GM21423 (cell line): Measurements from ENCODE around the gene CRNN.

ENCODE experiments used
- ATAC-seq: cut with Tn5 transposase; IDR thresholded peaks from one replicate; pipeline ENCODE4 v1.9.1; 2021; ENCODE audit warnings: mild to moderate bottlenecking, moderate library complexity; ENCODE audit not compliant: unreplicated experiment

CRNN gene

DNA sequence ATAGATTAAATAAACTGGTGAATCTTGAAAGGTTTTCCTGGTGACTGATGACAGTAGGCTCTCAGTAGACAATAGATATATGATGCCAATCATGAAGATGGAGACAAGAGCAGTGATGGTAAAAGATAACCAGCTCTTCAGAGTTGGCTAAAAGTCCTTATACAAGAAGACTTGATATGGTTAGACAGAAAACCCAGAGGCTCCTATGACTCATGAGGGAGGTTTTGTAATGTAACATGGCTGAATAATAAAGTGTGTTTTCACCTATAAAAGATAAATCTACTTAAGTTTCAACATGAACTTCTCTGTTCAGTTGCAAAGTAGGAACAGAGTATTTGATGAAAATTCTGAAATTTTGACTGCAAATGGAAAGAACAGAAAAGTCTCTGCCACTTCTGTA lies 12.7 kb upstream of the CRNN start:
- ATAC-seq, result no peak

DNA sequence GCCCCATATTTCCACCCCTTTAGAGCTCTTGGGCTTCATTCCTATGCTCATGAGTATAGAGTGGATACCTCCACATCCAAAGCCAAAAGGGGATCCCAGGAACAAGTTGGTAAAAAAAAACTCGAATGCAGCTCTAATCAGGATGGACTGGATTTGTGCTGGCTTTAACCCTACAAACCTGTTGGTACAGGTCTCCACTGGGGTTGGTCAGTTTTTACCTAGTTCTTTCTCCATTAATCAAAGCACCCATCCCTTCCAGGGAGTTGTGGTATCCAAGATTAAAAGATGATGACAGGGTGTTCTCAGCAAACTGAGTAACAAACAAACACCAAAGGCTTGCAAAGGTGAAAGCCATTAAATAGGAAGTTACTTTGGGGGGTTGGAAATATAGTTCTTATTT lies 5.9 kb upstream of the CRNN start:
- no peak for ATAC-seq

DNA sequence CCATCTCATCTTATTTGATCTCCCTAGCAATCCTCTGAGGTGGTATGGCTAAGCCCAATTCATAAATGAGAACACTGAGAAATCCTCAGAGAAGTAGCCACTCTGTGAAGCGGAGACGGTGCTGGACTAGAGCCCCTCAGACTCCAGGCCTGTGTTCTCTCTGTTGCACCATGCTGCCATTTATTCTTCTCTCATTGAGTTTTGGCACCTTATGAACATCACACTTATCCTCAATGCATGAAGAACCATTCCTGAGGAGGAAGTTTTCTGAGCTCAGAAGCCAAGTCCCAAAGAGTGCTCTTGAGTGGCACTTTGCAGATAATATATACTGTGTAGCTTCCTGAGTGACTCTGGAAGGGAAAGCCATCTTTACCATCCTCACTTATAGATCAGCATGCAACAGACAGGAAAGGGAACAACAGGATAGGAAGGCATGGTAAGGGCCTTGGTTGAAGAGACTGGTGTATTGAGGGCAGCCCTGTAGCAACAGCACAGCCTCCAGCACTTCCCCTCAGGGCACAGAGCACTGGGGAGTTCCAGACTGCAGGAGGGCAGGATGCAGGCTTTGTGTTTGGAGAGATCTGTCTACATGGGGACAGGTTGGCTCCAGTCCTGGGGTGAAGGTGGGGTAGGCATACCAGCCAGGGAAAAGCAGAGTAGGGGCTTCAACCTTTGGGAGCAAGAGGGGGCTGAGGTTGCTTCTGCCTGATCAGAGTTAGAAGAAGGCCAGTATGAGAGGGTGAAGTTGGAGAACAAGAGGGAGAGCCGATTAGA lies 1.6 kb upstream of the CRNN start:
- no peak for ATAC-seq

DNA sequence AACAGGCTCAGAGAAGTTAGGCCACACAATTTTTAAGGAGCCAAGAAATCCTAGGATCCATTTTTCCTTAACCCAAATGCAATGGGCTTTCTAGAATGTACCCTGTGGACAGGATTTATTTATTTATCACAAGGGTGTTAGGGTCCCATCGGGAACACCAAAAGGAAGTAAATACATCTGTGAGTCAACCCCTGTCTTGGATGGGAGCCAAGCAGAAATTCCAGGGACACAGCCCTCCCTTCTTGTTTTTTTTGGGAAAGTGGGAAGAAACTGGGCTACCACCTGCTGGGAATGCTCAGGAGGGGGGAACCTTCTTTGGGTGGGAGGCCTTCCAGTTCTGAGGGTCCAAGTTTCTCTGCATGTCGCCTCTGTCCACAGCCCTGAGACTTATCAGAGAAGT lies 1.3 kb downstream of the CRNN start:
- ATAC-seq, result no peak

DNA sequence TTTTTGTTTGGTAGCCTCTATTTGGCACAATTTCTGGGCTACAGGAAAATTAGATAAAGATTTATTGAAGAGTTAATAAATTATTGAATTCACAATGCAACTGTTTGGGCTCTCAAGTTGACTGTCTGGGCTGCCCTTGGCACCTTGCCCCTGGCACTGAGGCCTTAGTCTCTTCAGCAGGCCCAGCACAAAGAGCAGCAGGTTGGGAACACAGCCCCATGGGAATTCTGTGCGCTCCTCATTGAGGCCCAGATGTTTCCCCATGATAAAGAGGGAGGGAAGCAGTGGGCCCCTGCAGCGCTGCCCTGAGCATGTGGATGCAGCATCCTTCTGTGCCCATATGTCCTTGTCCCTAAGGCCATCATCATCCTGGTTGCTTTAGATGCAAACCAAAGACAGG lies 2.9 kb downstream of the CRNN start:
- ATAC-seq, result no peak

DNA sequence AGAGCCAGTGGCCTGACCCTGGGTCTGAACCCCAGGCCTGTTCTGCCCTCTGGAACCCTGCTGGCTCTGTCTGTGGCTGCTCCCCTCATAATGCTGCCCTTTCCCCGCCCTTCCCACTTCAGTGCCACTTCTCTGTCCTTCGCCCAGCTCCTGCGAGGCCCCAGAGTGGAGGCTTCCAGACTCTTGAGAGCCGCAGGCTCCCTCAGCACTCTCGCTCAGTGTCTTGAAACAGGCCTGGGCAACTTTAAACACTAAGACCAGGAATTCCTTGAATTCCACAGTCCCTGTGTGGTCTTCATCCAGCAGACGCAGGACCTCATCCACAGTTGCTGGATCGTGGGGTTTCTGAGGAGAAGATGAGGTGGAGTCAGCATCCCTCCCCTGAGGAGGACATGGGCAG lies 3.5 kb downstream of the CRNN start:
- no peak for ATAC-seq

DNA sequence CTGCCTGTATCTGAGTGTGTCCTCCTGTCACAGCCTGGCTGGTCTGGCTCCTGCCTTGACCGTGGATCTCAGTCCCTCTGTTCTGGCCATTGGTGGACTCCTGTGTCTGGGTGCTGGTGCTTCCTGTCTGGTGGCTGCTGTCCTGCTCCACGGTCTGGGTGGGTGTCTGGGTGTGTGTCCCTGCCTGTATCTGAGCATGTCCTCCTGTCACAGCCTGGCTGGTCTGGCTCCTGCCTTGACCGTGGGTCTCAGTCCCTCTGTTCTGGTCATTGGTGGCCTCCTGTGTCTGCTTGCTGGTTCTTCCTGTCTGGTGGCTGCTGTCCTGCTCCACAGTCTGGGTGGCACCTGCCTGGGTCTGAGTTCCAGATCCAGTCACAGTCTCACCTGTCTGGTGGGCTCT lies 4.0 kb downstream of the CRNN start:
- ATAC-seq, result no peak

DNA sequence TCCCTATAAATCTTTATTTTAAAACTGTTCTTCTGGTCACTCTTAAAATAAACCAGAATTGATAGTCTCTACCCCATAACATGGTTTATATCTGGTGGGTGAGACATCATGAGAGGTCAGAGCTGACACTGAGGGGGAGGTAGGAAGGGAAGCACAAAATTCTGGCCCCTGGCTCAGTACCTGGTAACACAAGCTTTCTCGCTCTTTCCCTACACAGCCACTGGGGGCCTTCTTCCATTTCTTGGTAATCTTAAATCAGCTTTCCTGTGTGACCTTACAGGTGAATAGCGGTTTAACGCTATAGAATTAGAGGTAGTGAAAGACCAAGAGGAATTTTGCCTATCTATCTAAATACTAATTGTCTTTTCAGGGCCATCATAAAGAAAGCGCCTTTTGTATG lies 5.4 kb downstream of the CRNN start:
- no peak for ATAC-seq

DNA sequence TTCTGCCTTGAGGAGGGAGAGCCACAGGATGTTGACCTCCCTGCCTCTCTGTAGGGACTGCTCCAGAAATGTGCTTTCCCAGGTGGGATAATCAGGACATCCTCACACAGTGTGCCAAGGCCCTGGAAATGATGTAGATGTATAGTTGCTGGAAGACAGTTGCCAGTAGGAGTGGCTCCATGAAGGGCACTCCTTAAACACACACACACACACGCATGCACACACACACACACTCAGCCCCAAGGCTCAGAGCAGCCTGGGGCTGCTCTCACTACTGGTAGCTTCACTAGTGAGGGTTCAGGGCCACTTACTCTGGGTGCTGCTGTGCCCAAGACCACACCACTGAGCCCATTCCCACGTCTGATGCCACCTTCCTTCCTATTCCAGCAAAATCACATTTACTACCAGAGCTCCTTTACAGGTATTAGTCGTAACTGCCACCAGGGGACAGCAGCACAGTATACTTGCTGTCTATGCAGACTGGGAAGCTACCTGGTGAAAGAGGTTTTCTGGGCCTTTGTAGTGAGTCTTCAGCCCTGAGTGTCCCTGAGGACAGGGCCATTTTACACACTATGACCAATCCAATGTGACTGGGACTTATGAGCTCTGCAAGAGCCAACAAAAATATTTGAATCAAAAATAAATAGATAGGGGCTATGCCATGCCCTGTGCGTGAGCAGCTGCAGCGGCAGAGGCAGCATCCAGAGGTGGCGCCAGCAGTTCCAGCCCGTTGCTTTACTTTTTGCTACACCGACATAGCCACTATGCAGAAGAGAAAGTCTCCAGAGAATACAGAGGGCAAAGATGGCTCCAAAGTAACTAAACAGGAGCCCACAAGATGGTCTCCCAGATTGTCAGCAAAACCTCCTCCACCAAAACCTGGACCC lies 15.0 kb downstream of the CRNN start:
- no peak for ATAC-seq

DNA sequence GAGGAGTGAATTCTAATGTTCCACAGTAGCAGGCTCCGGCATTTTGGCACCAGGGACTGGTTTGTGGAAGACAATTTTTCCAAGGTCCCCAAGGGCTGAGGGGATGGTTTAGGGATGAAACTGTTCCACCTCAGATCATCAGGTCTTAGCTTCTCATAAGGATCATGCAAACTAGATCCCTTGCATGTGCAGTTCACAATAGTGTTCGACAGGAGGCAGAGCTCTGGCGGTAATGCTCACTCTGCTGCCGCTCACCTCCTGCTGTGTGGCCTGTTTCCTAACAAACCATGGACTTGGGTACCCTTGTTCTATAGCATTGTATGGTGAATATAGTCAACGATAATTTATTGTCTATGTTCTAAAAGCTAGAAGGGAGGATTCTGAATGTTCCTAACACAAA lies 16.6 kb downstream of the CRNN start:
- no peak for ATAC-seq

DNA sequence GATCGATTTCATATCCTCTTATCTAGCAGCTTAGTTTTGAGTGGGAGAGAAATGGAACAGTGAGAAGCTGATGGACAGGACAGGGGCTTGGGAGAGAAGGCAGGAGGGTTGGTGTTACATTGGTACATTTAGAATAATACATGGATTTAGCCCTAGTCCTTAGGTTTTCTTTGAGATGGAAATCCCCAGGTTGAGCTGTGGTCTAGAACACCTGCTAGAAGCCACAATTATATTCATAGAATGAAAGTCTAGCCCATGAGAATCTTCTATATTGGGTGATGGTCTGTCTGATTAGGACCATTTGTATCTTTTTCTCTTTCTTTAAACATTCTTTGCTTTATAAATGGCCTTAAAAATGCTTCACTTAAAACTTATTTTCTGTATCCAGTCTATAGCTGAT lies 19.9 kb downstream of the CRNN start:
- no peak for ATAC-seq

DNA sequence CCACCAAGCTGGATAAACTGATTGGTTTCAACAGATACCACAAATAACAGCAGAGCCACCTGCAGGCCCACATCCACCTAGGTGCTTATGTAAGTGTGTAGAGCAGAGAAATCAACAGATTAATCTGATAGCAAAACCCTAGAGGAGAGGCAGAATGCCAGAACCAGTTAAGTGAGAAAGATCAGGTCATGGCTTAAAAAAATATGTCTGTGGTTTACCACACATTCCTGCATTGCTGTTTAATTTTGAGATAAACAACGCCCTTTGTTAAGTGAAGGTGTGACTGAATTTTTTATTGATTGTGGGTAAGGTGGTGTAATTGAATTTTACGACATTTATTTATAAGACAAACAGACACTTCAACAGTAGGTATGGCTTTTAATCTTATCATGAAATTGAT lies 21.2 kb downstream of the CRNN start:
- no peak for ATAC-seq

DNA sequence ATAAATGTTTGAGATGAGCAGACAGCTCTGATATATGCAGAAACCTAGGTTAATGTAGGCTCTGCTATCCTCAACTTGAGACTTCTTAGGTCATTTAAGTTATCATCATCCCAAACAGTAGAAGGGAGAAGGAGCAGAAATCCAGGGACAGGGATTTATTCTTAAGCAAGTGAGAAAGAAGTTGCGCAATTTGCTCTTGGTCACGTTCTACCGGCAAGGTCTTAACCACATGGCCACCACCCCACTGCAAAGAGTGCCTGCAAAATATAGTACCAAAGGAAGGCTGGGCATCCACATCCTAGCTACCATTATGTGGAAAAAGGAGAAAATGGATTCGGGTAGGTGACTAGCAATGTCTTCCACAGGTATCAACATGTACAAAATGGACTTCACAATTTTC lies 25.2 kb downstream of the CRNN start:
- ATAC-seq, result no peak

DNA sequence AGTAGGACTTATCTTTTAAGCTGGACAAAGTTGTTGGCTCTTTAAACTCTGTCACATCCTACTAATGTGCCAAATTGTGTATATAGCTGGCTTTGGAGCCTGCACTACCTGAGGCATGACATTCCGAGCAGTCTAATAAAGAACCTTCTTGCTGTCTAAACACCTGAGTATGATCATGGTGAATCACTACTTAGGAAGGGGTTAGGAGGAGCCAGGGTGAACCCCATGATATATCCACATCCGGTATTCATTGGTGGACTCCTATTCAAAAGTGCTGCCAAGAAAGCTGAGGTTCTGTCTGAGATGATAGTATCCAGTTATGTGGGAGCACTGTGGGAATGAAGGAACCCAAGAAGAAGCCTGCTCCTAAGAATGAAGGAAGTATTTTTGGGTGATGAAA lies 27.1 kb downstream of the CRNN start:
- no peak for ATAC-seq

DNA sequence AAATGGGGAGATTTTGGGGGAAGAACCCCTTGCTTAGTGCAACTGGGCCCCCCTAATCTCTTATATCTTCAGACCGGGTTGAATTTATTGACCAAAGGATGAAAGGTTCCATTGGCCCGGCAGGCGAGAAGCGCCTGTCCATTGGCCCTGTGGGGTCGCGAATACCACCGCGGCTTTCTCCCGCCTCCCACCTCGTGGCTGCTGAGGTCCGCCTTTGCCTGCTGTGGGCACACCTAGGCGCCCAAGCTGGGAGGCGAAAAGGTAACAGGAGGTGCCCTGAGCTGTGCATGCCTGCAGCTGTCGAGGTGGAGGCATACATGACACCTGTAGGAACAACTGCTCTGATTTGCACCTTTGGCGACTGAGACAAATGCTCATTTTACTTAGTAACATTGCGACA lies 33.1 kb downstream of the CRNN start:
- no peak for ATAC-seq

DNA sequence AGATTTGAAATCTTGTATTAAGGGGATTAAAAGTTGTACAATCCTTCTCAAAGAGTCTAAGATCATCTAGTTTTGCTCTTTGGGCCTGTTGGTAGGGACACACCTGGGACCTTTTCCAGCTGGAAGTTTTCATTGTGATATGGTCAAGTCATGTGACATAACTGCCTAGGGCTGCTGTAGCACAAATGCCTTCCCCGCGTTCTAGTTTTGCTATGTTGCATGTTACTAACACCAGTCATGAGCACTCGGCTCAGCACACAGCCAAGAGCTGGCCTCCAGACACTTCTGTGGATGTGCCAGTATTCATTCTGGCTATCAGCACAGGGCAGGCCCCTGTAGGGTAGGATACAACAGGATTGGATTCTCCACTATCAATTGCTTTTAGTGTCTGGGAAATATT lies 39.6 kb downstream of the CRNN start:
- ATAC-seq, result no peak

DNA sequence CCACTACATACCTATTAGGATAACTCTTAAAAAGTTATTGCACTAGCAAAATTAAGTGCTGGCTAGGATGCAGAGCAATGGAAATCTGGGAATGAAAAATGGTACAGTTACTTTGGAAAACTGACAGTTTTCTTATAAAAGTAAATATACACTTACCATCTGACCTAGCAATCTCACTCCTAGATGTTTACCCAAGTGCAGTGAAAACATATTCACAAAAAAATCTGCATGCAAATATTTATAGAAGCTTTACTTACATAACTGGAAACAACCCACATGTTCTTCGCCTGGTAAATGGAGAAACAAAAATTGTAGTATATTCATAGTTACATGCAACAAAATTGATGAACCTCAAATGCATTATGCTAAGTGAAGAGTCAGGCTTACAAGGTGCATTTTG lies 41.4 kb downstream of the CRNN start:
- no peak for ATAC-seq

DNA sequence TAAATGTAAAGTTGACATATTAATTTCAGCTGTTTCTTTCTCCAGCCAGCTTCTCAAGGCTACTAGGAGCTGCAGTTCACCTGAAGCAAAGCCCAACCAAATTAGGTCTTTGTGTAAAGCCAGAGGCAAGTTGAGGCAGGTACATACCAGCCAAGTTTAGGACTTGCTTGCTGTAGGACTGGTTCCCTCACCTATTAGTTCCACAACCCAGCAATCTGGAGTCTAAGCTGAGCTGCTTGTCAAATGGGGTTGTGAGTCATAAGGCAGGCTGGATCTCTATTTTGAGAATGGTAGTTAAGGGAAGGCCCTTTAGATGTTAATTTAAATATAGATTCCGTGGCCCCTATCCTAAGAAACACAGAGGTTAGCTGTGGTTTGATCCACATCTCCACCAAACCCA lies 46.6 kb downstream of the CRNN start:
- ATAC-seq, result no peak

DNA sequence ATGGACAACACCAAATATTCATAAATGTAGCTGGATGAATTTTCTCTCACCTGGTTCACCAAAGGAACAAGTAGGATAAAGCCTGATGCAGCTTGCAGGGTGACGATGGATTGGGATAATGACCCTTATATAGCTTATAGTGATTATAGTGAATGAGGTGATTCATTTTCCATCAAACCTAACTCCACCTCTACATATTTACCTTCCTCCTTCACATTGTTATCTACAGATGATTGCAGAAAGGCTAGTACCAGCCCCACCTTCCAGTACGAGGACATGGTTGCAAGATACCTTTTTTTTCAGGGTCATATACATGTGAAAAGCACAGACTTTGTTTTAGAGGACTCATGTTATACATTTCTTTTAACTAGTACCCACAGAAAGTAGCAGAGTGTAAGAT lies 54.2 kb downstream of the CRNN start, which contains the start of gene FLG2:
Gene FLG2 (minus strand): TSS at position 101 of the 400 bp plus-strand sequence. CDS start 1,122 bp downstream, outside the sequence.
- ATAC-seq, result no peak
